ENCODE results near the gene PTPN14.

PTPN14 gene

DNA sequence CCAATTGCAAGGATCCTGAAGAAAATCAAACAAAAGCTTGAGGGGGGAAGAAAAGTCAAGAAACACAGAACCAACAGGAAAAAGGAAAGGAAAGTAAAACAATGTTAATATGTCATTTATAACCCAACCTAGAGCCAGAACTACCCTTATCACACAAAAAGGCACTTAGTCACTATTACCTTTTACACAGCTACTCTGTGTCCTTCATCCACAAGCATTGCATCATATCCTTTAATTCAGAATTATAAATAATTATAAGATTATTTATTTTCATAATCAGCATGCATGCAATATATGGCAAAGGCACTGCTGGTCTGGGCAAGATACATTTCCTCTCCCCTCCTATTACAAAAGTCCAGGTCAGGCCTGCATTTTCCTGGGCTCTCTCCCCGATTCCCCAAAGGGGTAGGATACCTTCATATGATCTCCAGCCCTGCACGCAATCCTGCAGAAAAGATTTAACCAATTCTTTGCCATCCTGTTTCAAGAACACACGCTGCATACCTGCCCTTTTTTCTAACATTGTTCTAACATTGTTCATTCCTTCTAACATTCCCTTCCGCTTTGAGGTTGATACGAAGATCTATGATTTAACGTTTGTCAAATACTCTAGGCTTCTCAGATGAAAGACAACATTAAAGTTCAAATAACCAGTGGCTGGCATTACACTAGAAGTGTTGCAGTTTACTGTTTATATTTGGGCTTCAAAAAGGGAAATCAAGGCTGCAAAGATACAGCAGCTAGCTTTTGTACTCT lies 4.3 kb downstream of the PTPN14 start:
- Histone ChIP-seq H3K27me3 (peaks cover 65% of the 10 kb centered on the region), H3K9me3 (no peaks in the 10 kb centered on the region; the same call in none of the 2 replicates), H3K4me3 (ENCODE audit: low read depth, low read length) (no peak overlapping the region), H3K36me3 (no peaks in the 10 kb centered on the region), H3K4me1 (no peaks in the 10 kb centered on the region)
- no peak for DNase-seq
- no peak for TF ChIP-seq CTCF (IDR thresholded peaks at IDR 0.05; ENCODE audit: low read depth, low read length)

DNA sequence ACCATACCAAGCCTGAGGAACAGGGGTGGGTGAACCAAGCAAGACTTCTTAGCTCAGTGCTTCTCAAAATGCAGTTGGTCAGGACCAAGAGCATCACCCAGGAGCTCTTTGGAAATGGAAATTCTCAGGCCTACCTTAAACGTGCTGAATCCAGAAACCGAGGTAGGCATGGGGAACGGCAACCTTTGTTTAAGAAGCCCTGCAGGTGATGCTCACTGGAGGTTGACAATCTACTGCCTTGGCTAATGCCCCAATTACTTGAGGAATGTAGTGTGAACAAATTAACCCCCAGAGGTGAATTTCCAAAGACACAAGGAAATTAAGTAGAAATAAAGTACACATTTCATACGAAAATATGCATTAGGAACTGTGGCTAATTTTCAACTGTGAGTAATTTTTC lies 5.3 kb downstream of the PTPN14 start:
- H3K9me3 ChIP-seq = no peaks in the 10 kb centered on the region; the same call in none of the 2 replicates
- no peaks in the 10 kb centered on the region for H3K36me3 ChIP-seq
- DNase-seq = no peak
- peaks cover 65% of the 10 kb centered on the region for H3K27me3 ChIP-seq
- no peak overlapping the region for H3K4me3 ChIP-seq (ENCODE audit: low read depth, low read length)
- TF ChIP-seq CTCF (IDR thresholded peaks at IDR 0.05; ENCODE audit: low read depth, low read length) = no peak
- no peaks in the 10 kb centered on the region for H3K4me1 ChIP-seq

GRCh38 chr1:214545293-214545692 lies 6.1 kb downstream of the PTPN14 start:
- Histone ChIP-seq H3K36me3 (no peaks in the 10 kb centered on the region), H3K4me3 (ENCODE audit: low read depth, low read length) (no peak overlapping the region), H3K9me3 (no peaks in the 10 kb centered on the region; the same call in 1 of the 2 replicates), H3K4me1 (no peaks in the 10 kb centered on the region), H3K27me3 (peaks cover 59% of the 10 kb centered on the region)
- DNase-seq = no peak
- TF ChIP-seq CTCF (IDR thresholded peaks at IDR 0.05; ENCODE audit: low read depth, low read length) = no peak

GRCh38 chr1:214544791-214545190 lies 6.6 kb downstream of the PTPN14 start:
- H3K9me3 ChIP-seq = no peaks in the 10 kb centered on the region; the same call in 1 of the 2 replicates
- H3K4me3 ChIP-seq (ENCODE audit: low read depth, low read length) = no peak overlapping the region
- no peak for TF ChIP-seq CTCF (IDR thresholded peaks at IDR 0.05; ENCODE audit: low read depth, low read length)
- DNase-seq = no peak
- H3K27me3 ChIP-seq = peaks cover 56% of the 10 kb centered on the region
- no peaks in the 10 kb centered on the region for H3K4me1 ChIP-seq
- H3K36me3 ChIP-seq = no peaks in the 10 kb centered on the region

DNA sequence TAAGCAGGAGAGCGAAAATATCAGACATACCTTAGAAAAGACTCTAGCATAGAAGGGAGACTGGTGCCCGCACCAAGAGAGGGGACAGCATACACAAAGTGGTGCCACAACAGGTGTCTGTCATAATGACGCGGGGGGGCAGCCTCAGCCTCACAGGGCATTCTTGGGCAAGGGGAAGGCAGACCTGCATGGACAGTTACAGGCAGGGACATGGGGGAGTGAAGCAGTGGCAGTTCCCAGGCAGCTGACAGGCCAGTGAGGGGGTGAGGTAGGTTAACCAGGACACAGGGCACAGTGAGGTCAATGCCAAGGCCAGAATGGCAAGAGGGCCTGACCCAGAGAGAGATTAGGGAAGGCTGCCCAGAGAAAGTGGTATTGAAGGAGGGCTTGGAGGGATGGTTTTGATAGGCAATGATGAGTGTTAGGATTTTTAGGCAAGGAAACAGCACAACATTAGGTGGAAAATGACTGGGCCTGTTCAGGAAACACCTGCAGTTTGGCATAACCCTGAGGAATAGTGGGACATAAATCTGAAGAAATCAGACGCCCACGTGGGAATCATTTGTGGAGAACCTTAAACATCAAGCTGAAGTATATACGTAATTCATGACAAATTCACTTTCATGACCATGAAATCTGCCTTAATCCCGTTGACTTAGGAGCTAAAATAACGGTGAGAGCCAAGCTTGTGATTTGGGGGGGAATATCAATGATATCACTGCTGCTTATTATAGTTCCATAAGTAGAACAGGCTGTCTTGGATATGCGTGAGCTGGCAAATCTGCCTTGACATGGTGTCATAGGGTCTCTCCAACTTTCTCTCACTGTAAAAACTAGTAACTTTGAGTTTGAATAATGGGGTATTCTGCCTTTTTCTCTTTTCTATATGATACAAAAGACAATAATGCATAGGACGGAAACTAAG lies 8.9 kb downstream of the PTPN14 start:
- Histone ChIP-seq H3K36me3 (no peaks in the 10 kb centered on the region), H3K4me3 (ENCODE audit: low read depth, low read length) (no peak overlapping the region), H3K27me3 (peaks cover 39% of the 10 kb centered on the region), H3K4me1 (no peaks in the 10 kb centered on the region), H3K9me3 (no peaks in the 10 kb centered on the region)
- TF ChIP-seq CTCF (IDR thresholded peaks at IDR 0.05; ENCODE audit: low read depth, low read length) = no peak
- DNase-seq = no peak

All from BE2C (cell line).